H1 (cell line): ENCODE results near the gene RGS6. TPM values are rescaled to one million over a fixed set of nuclear protein-coding genes. Genes with fewer than 3 reads are reported as not detected.

ENCODE experiments used
- CTCF ChIA-PET: fragments of 300-600 bp; sonication (Branson Sonifier 250); formaldehyde crosslinking; loops from one replicate; lab custom pipeline; 2021; ENCODE audit not compliant: partially characterized antibody; lab: Charles Lee
- POLR2A ChIA-PET: fragments of 300-600 bp; sonication (Branson Sonifier 250); formaldehyde crosslinking; loops from one replicate; lab custom pipeline; 2021; ENCODE audit warnings: inconsistent platforms; ENCODE audit not compliant: partially characterized antibody; lab: Charles Lee
- DNase-seq, 2 experiments: peaks; one replicate each; pipeline versions ENCODE4 v3.0.0 to v3.0.0-alpha.2; 2010 to 2022; ENCODE audit warnings: low spot score in 2 of 2, low read depth in 1 of 2, mixed read lengths in 1 of 2
- FAIRE-seq: peaks from 2 replicates; lab custom pipeline; 2011; peaks lifted over from hg19 to GRCh38; lab: Jason Lieb, UNC
- H2AFZ ChIP-seq: 2 replicates; pipeline ENCODE4 v1.8.1; 2012; ENCODE audit warnings: low read length, inconsistent platforms
- H2AK5ac ChIP-seq: 2 replicates; pipeline ENCODE4 v1.6.1; 2013; ENCODE audit warnings: low read depth, low read length
- H2BK120ac ChIP-seq: replicated peaks from 2 replicates; pipeline ENCODE3; 2013; ENCODE audit warnings: low read depth, low read length, inconsistent platforms
- H2BK12ac ChIP-seq: 2 replicates; pipeline ENCODE4 v1.6.1; 2013; ENCODE audit warnings: low read depth, low read length
- H2BK15ac ChIP-seq: 2 replicates; pipeline ENCODE4 v1.6.1; 2013; ENCODE audit warnings: low read length
- H2BK20ac ChIP-seq: 2 replicates; pipeline ENCODE4 v1.6.1; 2013; ENCODE audit warnings: low read length
- H2BK5ac ChIP-seq: 2 replicates; pipeline ENCODE4 v1.6.1; 2013; ENCODE audit warnings: low read depth, low read length
- H3K14ac ChIP-seq: 2 replicates; pipeline ENCODE4 v1.6.1; 2013; ENCODE audit warnings: inconsistent platforms; ENCODE audit not compliant: insufficient read length
- H3K18ac ChIP-seq: 2 replicates; pipeline ENCODE4 v1.6.1; 2013; ENCODE audit warnings: low read length; ENCODE audit errors: extremely low read depth
- H3K23ac ChIP-seq: 2 replicates; pipeline ENCODE4 v1.6.1; 2013; ENCODE audit warnings: inconsistent platforms; ENCODE audit not compliant: insufficient read length
- H3K23me2 ChIP-seq: 2 replicates; pipeline ENCODE4 v1.6.1; 2013; ENCODE audit warnings: low read depth, low read length
- H3K27ac ChIP-seq: 2 replicates; pipeline ENCODE4 v1.6.1; 2011; ENCODE audit warnings: low read depth, low read length, inconsistent platforms
- H3K27me3 ChIP-seq, 4 experiments: replicated peaks in 1 of 4; 1 replicate in 1 of 4; 2 replicates in 3 of 4; pipeline versions ENCODE4 v1.6.1 to v1.8.1; 2011 to 2013; ENCODE audit warnings: low read length in 3 of 4, mild to moderate bottlenecking in 3 of 4, inconsistent platforms in 2 of 4, mixed read lengths in 2 of 4, moderate library complexity in 1 of 4; ENCODE audit not compliant: control insufficient read depth in 3 of 4, insufficient read depth in 3 of 4; ENCODE audit errors: extremely low read depth in 1 of 4
- H3K36me3 ChIP-seq, 4 experiments: 2 replicates each; pipeline versions ENCODE4 v1.6.1 to v1.8.1; 2011 to 2013; ENCODE audit warnings: mild to moderate bottlenecking in 4 of 4, low read length in 3 of 4, moderate library complexity in 2 of 4, control low read depth in 1 of 4, inconsistent platforms in 1 of 4; ENCODE audit not compliant: insufficient read depth in 4 of 4, control insufficient read depth in 2 of 4
- H3K4ac ChIP-seq: replicated peaks from 2 replicates; pipeline ENCODE3; 2013; ENCODE audit warnings: low read length, low read depth, mixed read lengths, inconsistent platforms; ENCODE audit not compliant: insufficient read length
- H3K4me1 ChIP-seq, 4 experiments: replicated peaks in 1 of 4; 1 replicate in 1 of 4; 2 replicates in 3 of 4; pipeline versions ENCODE4 v1.6.1 to v1.8.1; 2011 to 2013; ENCODE audit warnings: low read length in 3 of 4, inconsistent platforms in 2 of 4, mixed read lengths in 1 of 4; ENCODE audit not compliant: insufficient read depth in 4 of 4, control insufficient read depth in 3 of 4
- H3K4me2 ChIP-seq, 2 experiments: 2 replicates each; pipeline versions ENCODE4 v1.6.1 to v1.8.1; 2011 to 2013; ENCODE audit warnings: low read depth in 2 of 2, low read length in 2 of 2, control low read depth in 1 of 2, inconsistent platforms in 1 of 2, mild to moderate bottlenecking in 1 of 2; ENCODE audit not compliant: insufficient read depth in 1 of 2
- H3K4me3 ChIP-seq, 4 experiments: fragments of 200-600, 300-600 bp in 1 of 4; sonication (generic), shearing (Covaris generic), sonication (Bioruptor Twin) in 1 of 4; 2 replicates each; pipeline versions ENCODE4 v1.5.1 to v1.8.1; 2011 to 2016; ENCODE audit warnings: low read length in 4 of 4, low read depth in 3 of 4, control low read depth in 2 of 4, inconsistent platforms in 2 of 4, mild to moderate bottlenecking in 2 of 4, mixed read lengths in 1 of 4, moderate library complexity in 1 of 4; ENCODE audit not compliant: insufficient read depth in 2 of 4; ENCODE audit errors: extremely low read depth in 1 of 4
- H3K56ac ChIP-seq: replicated peaks from 2 replicates; pipeline ENCODE3; 2013; ENCODE audit warnings: low read depth, mild to moderate bottlenecking, mixed read lengths, low read length, inconsistent platforms; ENCODE audit not compliant: insufficient read length
- H3K79me1 ChIP-seq: 2 replicates; pipeline ENCODE4 v1.6.1; 2013; ENCODE audit warnings: low read depth, low read length, control low read depth
- H3K79me2 ChIP-seq, 2 experiments: 2 replicates each; pipeline versions ENCODE4 v1.6.1 to v1.8.1; 2012 to 2013; ENCODE audit warnings: low read length in 2 of 2, mild to moderate bottlenecking in 2 of 2, inconsistent platforms in 1 of 2; ENCODE audit not compliant: insufficient read depth in 2 of 2, control insufficient read depth in 1 of 2
- H3K9ac ChIP-seq, 4 experiments: replicated peaks in 1 of 4; 1 replicate in 1 of 4; 2 replicates in 3 of 4; pipeline versions ENCODE4 v1.6.1 to v1.8.1; 2011 to 2013; ENCODE audit warnings: low read depth in 3 of 4, low read length in 3 of 4, control low read depth in 2 of 4, mild to moderate bottlenecking in 2 of 4, moderate library complexity in 2 of 4, inconsistent platforms in 1 of 4; ENCODE audit errors: extremely low read depth in 1 of 4
- H3K9me3 ChIP-seq, 2 experiments: 2 replicates each; pipeline versions ENCODE4 v1.6.1 to v1.8.1; 2012 to 2013; ENCODE audit warnings: mild to moderate bottlenecking in 2 of 2, moderate library complexity in 2 of 2, control low read depth in 1 of 2, inconsistent platforms in 1 of 2, low read depth in 1 of 2, low read length in 1 of 2, mixed read lengths in 1 of 2; ENCODE audit not compliant: insufficient read depth in 2 of 2
- H4K20me1 ChIP-seq, 2 experiments: replicated peaks in 1 of 2; 2 replicates each; pipeline versions ENCODE3 to v1.8.1; 2011 to 2013; ENCODE audit warnings: inconsistent platforms in 2 of 2, low read length in 2 of 2, mild to moderate bottlenecking in 1 of 2; ENCODE audit not compliant: insufficient read depth in 2 of 2, control insufficient read depth in 1 of 2
- H4K5ac ChIP-seq: 2 replicates; pipeline ENCODE4 v1.6.1; 2013; ENCODE audit warnings: low read length, low read depth, mixed read lengths, inconsistent platforms; ENCODE audit not compliant: insufficient read length
- H4K8ac ChIP-seq: 2 replicates; pipeline ENCODE4 v1.8.0; 2013; ENCODE audit warnings: mild to moderate bottlenecking, moderate library complexity, low read length, inconsistent platforms; ENCODE audit not compliant: insufficient read depth; ENCODE audit errors: extremely low read depth
- H4K91ac ChIP-seq: replicated peaks from 2 replicates; pipeline ENCODE3; 2013; ENCODE audit warnings: low read length, mixed read lengths, inconsistent platforms; ENCODE audit not compliant: insufficient read length
- CREB1 ChIP-seq: IDR thresholded peaks from 2 replicates; pipeline ENCODE4 v1.6.1; 2012; ENCODE audit warnings: inconsistent platforms
- RAD21 ChIP-seq, 2 experiments: IDR thresholded peaks in 1 of 2; conservative IDR thresholded peaks in 1 of 2; 2 replicates each; pipeline ENCODE4 v1.6.1; 2011; ENCODE audit warnings: low read depth in 2 of 2, low read length in 2 of 2, improper control_type of control experiment in 1 of 2, inconsistent platforms in 1 of 2, mild to moderate bottlenecking in 1 of 2, moderate library complexity in 1 of 2
- WGBS, 2 experiments: shearing (Covaris generic) in 1 of 2; methylation state at CpG; one replicate each; pipeline versions ENCODE4 v1.1.6 to v1.1.7; 2013 to 2015; ENCODE audit warnings: low lambda C conversion rate in 2 of 2, mixed read lengths in 2 of 2, inconsistent platforms in 1 of 2, low coverage in 1 of 2, missing lambda C conversion rate in 1 of 2; ENCODE audit not compliant: insufficient replicate concordance in 2 of 2, insufficient coverage in 1 of 2, insufficient read length in 1 of 2; ENCODE audit errors: extremely low coverage in 1 of 2, missing lambda C conversion rate in 1 of 2; 5-methylcytosine and 5-hydroxymethylcytosine counted together
- polyA plus RNA-seq, 7 experiments: library from polyadenylated mRNA; depleted of rRNA in 3 of 7; stranded (reverse) in 5 of 7; unstranded in 2 of 7; fragments of >200 nt in 5 of 7; fragments of 200-250 nt in 2 of 7; gene quantifications; 1 replicate in 5 of 7; 2 replicates in 1 of 7; 4 replicates in 1 of 7; pipeline versions ENCODE4 v1.2.1 to v1.2.3, GENCODE V29; 2011 to 2013; ENCODE audit warnings: missing spikeins in 2 of 7, mixed read lengths in 2 of 7
- total RNA-seq: library from RNA; stranded (reverse); fragmentation: NEBNext Ultra II Directional; extraction: Animal tissue kit (Norgen Biotek cat#: 25700); gene quantifications from 2 replicates; pipeline ENCODE4 v1.2.1, GENCODE V29; 2021

Gene RGS6
- total and polyA plus RNA-seq, 2 of the 8 experiments (the other 6 are each of a cell fraction or from before 2014, with no cell fraction given) = 0.26 to 1.1 TPM

GRCh38 chr14:72547999-72548398 is 615.8 kb downstream of the RGS6 start:
- Histone ChIP-seq H3K9me3 (no peaks in the 10 kb centered on the region), H3K27me3 (no peaks in the 10 kb centered on the region; a peak in 1 of 7 replicates), H4K8ac (no peak overlapping the region), H3K79me2 (no peaks in the 10 kb centered on the region), H3K4me2 (no peak overlapping the region), H2BK12ac (no peak overlapping the region), H2AK5ac (no peak overlapping the region), H4K20me1 (no peaks in the 10 kb centered on the region), H3K23ac (no peak overlapping the region), H3K56ac (no peak overlapping the region), H4K5ac (no peak overlapping the region), H2BK20ac (no peak overlapping the region; the same call in 1 of the 2 replicates), H2BK5ac (no peak overlapping the region), H3K36me3 (no peaks in the 10 kb centered on the region), H3K79me1 (no peaks in the 10 kb centered on the region), H3K18ac (no peak overlapping the region), H3K4ac (no peak overlapping the region), H3K23me2 (no peaks in the 10 kb centered on the region; the same call in 1 of the 2 replicates), H3K27ac (no peak overlapping the region), H2AFZ (no peak overlapping the region), H3K4me3 (no peak overlapping the region), H3K4me1 (peaks cover 3 to 10% (median 8%) of the 10 kb centered on the region in 4 experiments), H3K14ac (no peak overlapping the region), H2BK15ac (no peak overlapping the region), H3K9ac (no peak overlapping the region), H2BK120ac (no peak overlapping the region), H4K91ac (no peak overlapping the region)
- CTCF ChIA-PET = interaction anchor here (0.7 to 1.7 kb wide), 6 partner anchors 10 to 401 kb away, joined by 3 to 6 read pairs (median 4); no protein-coding TSS in a partner anchor
- WGBS, 2 experiments = 88% methylated on average over 9 of the region's 9 CpGs; no CpG with 5 or more reads in 1 of the 2 experiments
- no peak for DNase-seq
- peak; percentile 21 to 35 for TF ChIP-seq RAD21 (IDR thresholded peaks at IDR 0.05 in 1 of 2, conservative IDR thresholded peaks at IDR 0.05 in 1 of 2; ENCODE audit: low read depth in 2 of 2, low read length in 2 of 2)
- TF ChIP-seq CREB1 = no peak
- no peak for FAIRE-seq
- POLR2A ChIA-PET = interaction anchor here (0.6 kb wide), 1 partner anchor 57 kb away, joined by 3 read pairs; no protein-coding TSS in a partner anchor
